H1 (cell line): ENCODE results near the gene PRICKLE3. TPM values are rescaled to one million over a fixed set of nuclear protein-coding genes. Genes with fewer than 3 reads are reported as not detected.

Source experiments
- ATF3 ChIP-seq: IDR thresholded peaks from 2 replicates; pipeline ENCODE4 v1.6.1; 2011; ENCODE audit warnings: low read depth, mild to moderate bottlenecking, low read length; ENCODE audit not compliant: insufficient read depth
- BCL11A ChIP-seq, 2 experiments: IDR thresholded peaks; one replicate each; pipeline ENCODE4 v1.6.1; 2011; ENCODE audit warnings: low read depth in 2 of 2, low read length in 2 of 2, mild to moderate bottlenecking in 2 of 2
- CEBPB ChIP-seq: IDR thresholded peaks from 2 replicates; pipeline ENCODE4 v1.6.1; 2012; ENCODE audit warnings: low read depth, low read length
- CREB1 ChIP-seq: IDR thresholded peaks from 2 replicates; pipeline ENCODE4 v1.6.1; 2012; ENCODE audit warnings: inconsistent platforms
- CTCF ChIP-seq, 3 experiments: IDR thresholded peaks; 1 replicate in 2 of 3; 2 replicates in 1 of 3; pipeline versions ENCODE4 v1.5.1 to v1.6.1; 2011; ENCODE audit warnings: low read length in 3 of 3, mild to moderate bottlenecking in 3 of 3, inconsistent platforms in 2 of 3, low read depth in 1 of 3, moderate library complexity in 1 of 3; ENCODE audit not compliant: insufficient read depth in 1 of 3; ENCODE audit errors: control extremely low read depth in 1 of 3
- GTF2F1 ChIP-seq: IDR thresholded peaks from 2 replicates; pipeline ENCODE4 v1.6.1; 2012; ENCODE audit warnings: low read depth, low read length, improper control_type of control experiment, borderline replicate concordance
- KDM4A ChIP-seq: IDR thresholded peaks from one replicate; pipeline ENCODE4 v1.7.1; 2012; ENCODE audit warnings: low read depth, mild to moderate bottlenecking, moderate library complexity, low read length, inconsistent platforms; ENCODE audit not compliant: severe bottlenecking
- RAD21 ChIP-seq, 2 experiments: IDR thresholded peaks in 1 of 2; conservative IDR thresholded peaks in 1 of 2; 2 replicates each; pipeline ENCODE4 v1.6.1; 2011; ENCODE audit warnings: low read depth in 2 of 2, low read length in 2 of 2, improper control_type of control experiment in 1 of 2, inconsistent platforms in 1 of 2, mild to moderate bottlenecking in 1 of 2, moderate library complexity in 1 of 2
- RNF2 ChIP-seq: fragments of 200-900, 300-1000 bp; sonication (generic); IDR thresholded peaks from 2 replicates; pipeline ENCODE4 v1.7.1; 2016; ENCODE audit warnings: borderline replicate concordance, low read depth, mild to moderate bottlenecking, antibody characterized with exemption, low read length; ENCODE audit not compliant: poor library complexity, severe bottlenecking; ENCODE audit errors: missing control alignments
- SIN3A ChIP-seq, 2 experiments: IDR thresholded peaks in 1 of 2; conservative IDR thresholded peaks in 1 of 2; 2 replicates each; pipeline ENCODE4 v1.6.1; 2011 to 2012; ENCODE audit warnings: low read length in 2 of 2, improper control_type of control experiment in 1 of 2, low read depth in 1 of 2, mild to moderate bottlenecking in 1 of 2
- polyA plus RNA-seq, 7 experiments: library from polyadenylated mRNA; depleted of rRNA in 3 of 7; stranded (reverse) in 5 of 7; unstranded in 2 of 7; fragments of >200 nt in 5 of 7; fragments of 200-250 nt in 2 of 7; gene quantifications; 1 replicate in 5 of 7; 2 replicates in 1 of 7; 4 replicates in 1 of 7; pipeline versions ENCODE4 v1.2.1 to v1.2.3, GENCODE V29; 2011 to 2013; ENCODE audit warnings: missing spikeins in 2 of 7, mixed read lengths in 2 of 7
- total RNA-seq: library from RNA; stranded (reverse); fragmentation: NEBNext Ultra II Directional; extraction: Animal tissue kit (Norgen Biotek cat#: 25700); gene quantifications from 2 replicates; pipeline ENCODE4 v1.2.1, GENCODE V29; 2021
- TF ChIP-seq, protein P1 (sequence below): IDR thresholded peaks from 2 replicates; pipeline ENCODE4 v1.6.1; 2011; ENCODE audit warnings: low read length, improper control_type of control experiment
- TF ChIP-seq, protein P2 (sequence below): IDR thresholded peaks from 2 replicates; pipeline ENCODE4 v1.6.1; 2012; ENCODE audit warnings: inconsistent platforms
- TF ChIP-seq, protein P3 (sequence below): IDR thresholded peaks from 2 replicates; pipeline ENCODE4 v1.6.1; 2012; ENCODE audit warnings: inconsistent platforms

PRICKLE3 gene
- total and polyA plus RNA-seq, 2 of the 8 experiments (the other 6 are each of a cell fraction or from before 2014, with no cell fraction given), result 9.1 to 10.6 TPM

GRCh38 chrX:49165901-49166881, 20.0 kb downstream of the PRICKLE3 start (continued):
- TF ChIP-seq RNF2 (no peak), GTF2F1 (no peak), CEBPB (peak; percentile 35; the same call in 1 of the 2 replicates), RAD21 (IDR thresholded peaks at IDR 0.05 in 1 of 2, conservative IDR thresholded peaks at IDR 0.05 in 1 of 2; ENCODE audit: low read depth in 2 of 2, low read length in 2 of 2) (peak; percentile 2 to 23; a peak in 2 of 4 replicates), KDM4A (peak; percentile 61), CREB1 (no peak), BCL11A (IDR thresholded peaks at IDR 0.05; ENCODE audit: low read depth in 2 of 2, low read length in 2 of 2) (no peak), CTCF (IDR thresholded peaks at IDR 0.05; ENCODE audit: control extremely low read depth in 1 of 3, insufficient read depth in 1 of 3, low read depth in 1 of 3, low read length in 3 of 3) (peak in 2 of 3 experiments; percentile 21 to 37; a peak in 3 of 4 replicates), ATF3 (no peak), SIN3A (conservative IDR thresholded peaks at IDR 0.05 in 1 of 2, IDR thresholded peaks at IDR 0.05 in 1 of 2; ENCODE audit: low read depth in 1 of 2, low read length in 2 of 2) (peak; percentile 30 to 74; a peak in 2 of 4 replicates)
- TF ChIP-seq, protein P1, sequence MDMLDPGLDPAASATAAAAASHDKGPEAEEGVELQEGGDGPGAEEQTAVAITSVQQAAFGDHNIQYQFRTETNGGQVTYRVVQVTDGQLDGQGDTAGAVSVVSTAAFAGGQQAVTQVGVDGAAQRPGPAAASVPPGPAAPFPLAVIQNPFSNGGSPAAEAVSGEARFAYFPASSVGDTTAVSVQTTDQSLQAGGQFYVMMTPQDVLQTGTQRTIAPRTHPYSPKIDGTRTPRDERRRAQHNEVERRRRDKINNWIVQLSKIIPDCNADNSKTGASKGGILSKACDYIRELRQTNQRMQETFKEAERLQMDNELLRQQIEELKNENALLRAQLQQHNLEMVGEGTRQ, result no peak
- TF ChIP-seq, protein P2, sequence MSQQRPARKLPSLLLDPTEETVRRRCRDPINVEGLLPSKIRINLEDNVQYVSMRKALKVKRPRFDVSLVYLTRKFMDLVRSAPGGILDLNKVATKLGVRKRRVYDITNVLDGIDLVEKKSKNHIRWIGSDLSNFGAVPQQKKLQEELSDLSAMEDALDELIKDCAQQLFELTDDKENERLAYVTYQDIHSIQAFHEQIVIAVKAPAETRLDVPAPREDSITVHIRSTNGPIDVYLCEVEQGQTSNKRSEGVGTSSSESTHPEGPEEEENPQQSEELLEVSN, result peak; percentile 67
- TF ChIP-seq, protein P3, sequence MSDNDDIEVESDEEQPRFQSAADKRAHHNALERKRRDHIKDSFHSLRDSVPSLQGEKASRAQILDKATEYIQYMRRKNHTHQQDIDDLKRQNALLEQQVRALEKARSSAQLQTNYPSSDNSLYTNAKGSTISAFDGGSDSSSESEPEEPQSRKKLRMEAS, result peak; percentile 78
- TF ChIP-seq, all 59 proteins: peak for 12
